Globus pallidus (tissue), 1 donor: ENCODE data around the gene AFF3.

Experiments
- DNase-seq: peaks from one replicate; pipeline ENCODE4 v3.0.0-alpha.2; 2015; ENCODE audit warnings: low spot score

Gene AFF3

DNA sequence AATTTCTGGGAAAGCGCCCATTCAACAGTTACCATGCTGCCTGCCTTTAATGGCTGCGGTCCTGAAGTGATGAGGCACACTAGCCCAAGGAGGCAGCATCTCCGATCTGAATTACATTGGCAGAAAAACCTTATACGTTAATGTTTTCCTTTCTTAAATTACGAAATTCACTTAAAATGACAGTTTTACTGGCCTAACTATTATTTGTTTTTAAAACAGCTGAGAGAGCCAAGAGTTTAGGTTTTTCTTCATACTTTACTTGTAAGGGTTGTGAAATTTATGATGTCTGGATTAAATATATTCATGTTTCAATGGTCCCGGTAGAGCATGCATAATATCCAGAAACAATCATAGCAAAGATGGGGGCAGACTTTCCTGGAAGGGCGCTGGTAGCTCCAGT is 537.4 kb downstream of the AFF3 start:
- DNase-seq = no peak

GRCh38 chr2:99602476-99602875 is 539.9 kb downstream of the AFF3 start:
- DNase-seq = no peak

- DNase-seq = no peak
These were observed 541.3 kb downstream of the AFF3 start for GRCh38 chr2:99600981-99601651.

- no peak for DNase-seq
These were observed 543.9 kb downstream of the AFF3 start for GRCh38 chr2:99598441-99598840.

GRCh38 chr2:99597616-99598015 is 544.8 kb downstream of the AFF3 start:
- DNase-seq = no peak

- DNase-seq = no peak
These were observed 547.0 kb downstream of the AFF3 start for GRCh38 chr2:99595373-99595772.

DNA sequence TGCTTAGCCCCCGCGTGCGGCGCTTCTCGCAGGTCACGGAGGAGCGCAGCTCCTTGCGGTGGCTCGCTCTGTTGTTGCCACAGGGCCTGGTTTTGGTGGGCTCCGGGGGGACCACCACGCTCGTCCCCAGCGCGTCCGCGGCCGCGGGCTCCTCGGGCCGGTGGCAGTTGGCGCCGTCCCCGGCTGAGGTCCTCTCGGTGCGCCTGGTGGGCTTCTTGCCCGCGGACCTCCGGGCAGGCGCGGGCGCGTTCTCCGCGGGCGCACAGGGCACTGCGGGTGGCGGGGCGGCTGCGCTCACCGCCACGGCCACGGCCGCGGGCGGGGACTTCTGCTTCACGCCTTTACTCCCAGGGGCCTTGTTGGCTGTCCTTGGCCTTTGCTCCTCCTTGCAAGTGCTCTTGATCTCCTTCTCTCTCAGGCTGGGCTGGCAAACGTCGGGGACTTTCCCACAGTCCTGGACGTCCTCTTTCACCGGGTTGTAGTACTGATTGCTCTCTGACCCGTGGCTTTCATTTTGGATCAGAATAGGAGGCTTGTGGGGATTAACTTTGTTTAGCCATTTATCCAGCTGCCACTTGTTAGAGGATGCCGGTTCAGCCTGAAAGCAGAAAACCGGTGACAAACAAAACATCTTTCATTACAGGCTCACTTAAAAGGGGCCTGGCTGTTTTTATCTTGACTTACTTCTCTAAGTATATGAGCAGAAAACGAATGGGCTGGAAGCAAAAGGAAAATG is 548.5 kb downstream of the AFF3 start:
- no peak for DNase-seq

GRCh38 chr2:99576775-99577174 is 565.6 kb downstream of the AFF3 start:
- DNase-seq = no peak

GRCh38 chr2:99573634-99574251 is 568.6 kb downstream of the AFF3 start:
- DNase-seq = no peak

- peak; percentile 31 for DNase-seq
These were observed 569.8 kb downstream of the AFF3 start for GRCh38 chr2:99572373-99573164.

GRCh38 chr2:99571954-99572353 is 570.4 kb downstream of the AFF3 start:
- no peak for DNase-seq

DNA sequence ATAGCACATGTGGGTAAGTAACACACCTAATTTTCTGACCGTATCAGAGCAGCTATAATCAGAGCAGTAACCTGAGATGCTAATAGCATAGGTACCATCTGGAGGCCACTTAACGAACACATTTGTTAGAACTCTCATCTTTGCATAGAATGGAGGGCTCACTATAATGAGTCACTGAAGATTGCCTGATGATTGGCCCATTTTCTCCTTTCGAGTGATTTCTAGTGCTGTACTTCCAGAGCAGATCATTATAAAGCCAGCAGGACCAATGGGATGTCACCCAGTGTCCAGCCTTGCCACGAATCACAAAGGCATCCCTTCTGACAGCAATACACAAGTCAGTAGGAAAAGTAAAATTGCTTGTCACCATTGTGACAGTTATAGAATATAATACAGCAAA is 570.9 kb downstream of the AFF3 start:
- DNase-seq = no peak

DNA sequence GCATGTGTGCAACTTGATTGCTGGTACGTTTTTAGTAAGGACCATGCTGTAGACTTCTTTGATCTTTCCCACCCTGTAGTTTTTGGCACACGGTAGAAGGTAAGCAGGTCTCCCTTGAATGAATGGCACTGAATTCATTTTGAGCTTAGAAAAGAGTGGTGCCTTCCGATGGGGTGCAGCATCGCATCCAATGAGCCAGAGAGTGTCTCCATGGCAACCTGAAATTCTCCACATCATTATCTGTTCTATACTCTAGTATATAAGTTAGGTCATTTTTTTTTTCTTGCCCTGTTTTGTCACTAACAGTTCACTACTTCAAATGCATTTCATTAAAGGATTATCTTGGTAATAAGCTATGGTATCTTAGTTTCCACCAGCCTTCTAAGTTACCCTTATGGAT is 571.4 kb downstream of the AFF3 start:
- DNase-seq = no peak

- DNase-seq = no peak
These were observed 573.0 kb downstream of the AFF3 start for GRCh38 chr2:99569386-99569785.

- no peak for DNase-seq
These were observed 577.2 kb downstream of the AFF3 start for GRCh38 chr2:99565227-99565626.

GRCh38 chr2:99562516-99562915 is 579.9 kb downstream of the AFF3 start:
- DNase-seq = no peak

GRCh38 chr2:99561804-99562203 is 580.6 kb downstream of the AFF3 start:
- DNase-seq = no peak

DNA sequence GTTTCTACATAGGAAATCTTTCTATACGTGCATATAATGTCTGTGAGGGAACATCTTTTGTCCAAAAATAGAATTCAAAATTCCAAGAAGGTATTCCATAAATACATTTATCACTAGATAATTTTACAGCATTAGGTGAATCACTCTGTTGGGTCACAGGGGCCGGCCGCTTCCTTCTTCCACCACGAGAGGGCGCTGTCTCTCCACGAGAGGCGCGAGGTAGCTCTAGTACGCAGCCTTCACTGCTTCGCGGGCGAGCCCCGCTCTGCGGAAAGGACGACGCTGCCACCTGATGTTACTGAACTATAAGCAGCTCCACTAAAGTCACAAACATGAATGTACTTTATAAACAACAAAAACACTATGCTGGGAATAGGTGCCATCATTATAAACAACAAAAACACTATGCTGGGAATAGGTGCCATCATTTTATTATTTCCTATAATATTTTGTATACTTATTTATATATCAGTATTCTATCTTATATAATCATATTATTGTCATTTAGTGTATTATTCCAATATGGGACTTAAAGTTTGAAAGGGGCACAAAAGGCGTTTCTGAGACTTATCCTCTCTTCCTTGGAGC is 583.2 kb downstream of the AFF3 start:
- peak; percentile 63 for DNase-seq

GRCh38 chr2:99555404-99555803 is 587.0 kb downstream of the AFF3 start:
- DNase-seq = no peak

- no peak for DNase-seq
These were observed 587.5 kb downstream of the AFF3 start for GRCh38 chr2:99554871-99555270.

- no peak for DNase-seq
These were observed 588.2 kb downstream of the AFF3 start for GRCh38 chr2:99554238-99554637.

DNA sequence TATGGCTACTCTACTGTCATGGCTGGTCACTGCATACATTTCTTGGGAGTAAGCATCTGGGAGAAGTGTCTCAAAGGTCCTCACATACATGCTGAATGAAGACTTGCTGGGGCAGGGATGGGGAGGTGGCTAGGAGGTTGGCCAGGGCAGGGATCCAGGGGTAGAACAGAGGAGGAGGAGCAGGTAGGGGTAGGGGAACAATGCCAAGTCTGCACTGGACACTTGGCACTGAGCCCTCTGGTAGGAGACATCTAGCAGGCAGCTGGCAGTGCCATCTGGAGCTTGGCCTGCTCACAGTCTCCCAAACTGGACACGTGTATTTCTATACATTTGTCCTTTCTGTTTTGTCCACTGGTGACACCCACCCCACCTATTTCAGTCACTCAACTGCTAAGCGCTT is 589.9 kb downstream of the AFF3 start:
- DNase-seq = no peak
